ENCODE data around the gene LCN2.

GRCh38 chr9:128161215-128161902 is 12.1 kb downstream of the LCN2 start:
- TF ChIP-seq POLR2AphosphoS5 (IDR thresholded peaks at IDR 0.05; ENCODE audit: control insufficient read depth, insufficient read depth, low read depth, low read length): no peak
- no peak for TF ChIP-seq PHF8 (IDR thresholded peaks at IDR 0.05; ENCODE audit: borderline replicate concordance, low read length)
- no peak for TF ChIP-seq AFF4 (CRISPR knock-in tag; IDR thresholded peaks at IDR 0.05)
- TF ChIP-seq CHD2 (IDR thresholded peaks at IDR 0.05; ENCODE audit: low read depth, low read length): no peak
- no peak for TF ChIP-seq SRSF9 (IDR thresholded peaks at IDR 0.05; ENCODE audit: borderline replicate concordance, low read depth, low read length)
- TF ChIP-seq, protein P1, sequence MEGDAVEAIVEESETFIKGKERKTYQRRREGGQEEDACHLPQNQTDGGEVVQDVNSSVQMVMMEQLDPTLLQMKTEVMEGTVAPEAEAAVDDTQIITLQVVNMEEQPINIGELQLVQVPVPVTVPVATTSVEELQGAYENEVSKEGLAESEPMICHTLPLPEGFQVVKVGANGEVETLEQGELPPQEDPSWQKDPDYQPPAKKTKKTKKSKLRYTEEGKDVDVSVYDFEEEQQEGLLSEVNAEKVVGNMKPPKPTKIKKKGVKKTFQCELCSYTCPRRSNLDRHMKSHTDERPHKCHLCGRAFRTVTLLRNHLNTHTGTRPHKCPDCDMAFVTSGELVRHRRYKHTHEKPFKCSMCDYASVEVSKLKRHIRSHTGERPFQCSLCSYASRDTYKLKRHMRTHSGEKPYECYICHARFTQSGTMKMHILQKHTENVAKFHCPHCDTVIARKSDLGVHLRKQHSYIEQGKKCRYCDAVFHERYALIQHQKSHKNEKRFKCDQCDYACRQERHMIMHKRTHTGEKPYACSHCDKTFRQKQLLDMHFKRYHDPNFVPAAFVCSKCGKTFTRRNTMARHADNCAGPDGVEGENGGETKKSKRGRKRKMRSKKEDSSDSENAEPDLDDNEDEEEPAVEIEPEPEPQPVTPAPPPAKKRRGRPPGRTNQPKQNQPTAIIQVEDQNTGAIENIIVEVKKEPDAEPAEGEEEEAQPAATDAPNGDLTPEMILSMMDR (IDR thresholded peaks at IDR 0.05 in 2 of 3, conservative IDR thresholded peaks at IDR 0.05 in 1 of 3; ENCODE audit: insufficient read depth in 2 of 3, low read depth in 1 of 3, low read length in 3 of 3): no peak
- no peak for TF ChIP-seq EZH2 (IDR thresholded peaks at IDR 0.05; ENCODE audit: borderline replicate concordance, low read depth, low read length)
- TF ChIP-seq, protein P2, sequence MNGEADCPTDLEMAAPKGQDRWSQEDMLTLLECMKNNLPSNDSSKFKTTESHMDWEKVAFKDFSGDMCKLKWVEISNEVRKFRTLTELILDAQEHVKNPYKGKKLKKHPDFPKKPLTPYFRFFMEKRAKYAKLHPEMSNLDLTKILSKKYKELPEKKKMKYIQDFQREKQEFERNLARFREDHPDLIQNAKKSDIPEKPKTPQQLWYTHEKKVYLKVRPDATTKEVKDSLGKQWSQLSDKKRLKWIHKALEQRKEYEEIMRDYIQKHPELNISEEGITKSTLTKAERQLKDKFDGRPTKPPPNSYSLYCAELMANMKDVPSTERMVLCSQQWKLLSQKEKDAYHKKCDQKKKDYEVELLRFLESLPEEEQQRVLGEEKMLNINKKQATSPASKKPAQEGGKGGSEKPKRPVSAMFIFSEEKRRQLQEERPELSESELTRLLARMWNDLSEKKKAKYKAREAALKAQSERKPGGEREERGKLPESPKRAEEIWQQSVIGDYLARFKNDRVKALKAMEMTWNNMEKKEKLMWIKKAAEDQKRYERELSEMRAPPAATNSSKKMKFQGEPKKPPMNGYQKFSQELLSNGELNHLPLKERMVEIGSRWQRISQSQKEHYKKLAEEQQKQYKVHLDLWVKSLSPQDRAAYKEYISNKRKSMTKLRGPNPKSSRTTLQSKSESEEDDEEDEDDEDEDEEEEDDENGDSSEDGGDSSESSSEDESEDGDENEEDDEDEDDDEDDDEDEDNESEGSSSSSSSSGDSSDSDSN (IDR thresholded peaks at IDR 0.05; ENCODE audit: borderline replicate concordance in 1 of 2, low read depth in 2 of 2, low read length in 2 of 2): no peak
- TF ChIP-seq ZFP1 (CRISPR knock-in tag; IDR thresholded peaks at IDR 0.05): no peak
- TF ChIP-seq RFX5 (IDR thresholded peaks at IDR 0.05; ENCODE audit: low read depth, low read length): no peak
- no peak for TF ChIP-seq SMARCA5 (IDR thresholded peaks at IDR 0.05)
- peak; percentile 19; the same call in 1 of the 2 replicates for TF ChIP-seq POLR2A (conservative IDR thresholded peaks at IDR 0.05)
- TF ChIP-seq CEBPB (tag; IDR thresholded peaks at IDR 0.05): peak; percentile 33; the same call in 1 of the 2 replicates
- TF ChIP-seq STAT5B (CRISPR knock-in tag; IDR thresholded peaks at IDR 0.05): no peak
